AG09309 (cell line): ENCODE data around the gene RHOV.

ENCODE experiments used
- DNase-seq: peaks from one replicate; pipeline ENCODE4 v3.0.0-alpha.2; 2010; ENCODE audit warnings: low read depth
- H3K4me3 ChIP-seq: 2 replicates; pipeline ENCODE4 v1.5.1; 2011; ENCODE audit warnings: mild to moderate bottlenecking, low read depth, low read length, moderate library complexity; ENCODE audit not compliant: control insufficient read depth
- CTCF ChIP-seq: IDR thresholded peaks from 2 replicates; pipeline ENCODE4 v1.5.1; 2011; ENCODE audit warnings: mild to moderate bottlenecking, low read depth, low read length, inconsistent platforms; ENCODE audit not compliant: insufficient read depth, control insufficient read depth; ENCODE audit errors: missing control alignments

Gene RHOV

DNA sequence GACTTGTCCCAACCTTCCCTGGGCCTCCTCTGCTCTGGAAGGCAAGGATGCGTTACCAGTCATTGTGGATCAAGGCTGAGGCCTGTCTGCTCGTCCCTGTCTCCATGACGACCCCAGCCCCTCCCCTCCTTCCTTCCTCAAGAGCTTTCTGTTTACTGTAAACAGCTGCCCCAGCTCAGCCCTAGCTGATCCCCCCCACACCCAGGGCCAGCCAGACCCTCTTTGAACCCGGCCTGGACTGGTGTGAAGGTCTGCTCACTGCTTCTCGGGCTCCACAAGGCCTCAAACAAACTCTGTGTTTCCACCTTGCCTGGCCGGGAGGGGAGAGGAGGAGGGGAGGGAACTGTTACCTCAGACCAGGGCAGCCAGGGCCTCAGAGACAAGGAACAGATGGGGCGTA lies 37.1 kb upstream of the RHOV start:
- H3K4me3 ChIP-seq = no peak overlapping the region
- no peak for DNase-seq
- no peak for TF ChIP-seq CTCF

DNA sequence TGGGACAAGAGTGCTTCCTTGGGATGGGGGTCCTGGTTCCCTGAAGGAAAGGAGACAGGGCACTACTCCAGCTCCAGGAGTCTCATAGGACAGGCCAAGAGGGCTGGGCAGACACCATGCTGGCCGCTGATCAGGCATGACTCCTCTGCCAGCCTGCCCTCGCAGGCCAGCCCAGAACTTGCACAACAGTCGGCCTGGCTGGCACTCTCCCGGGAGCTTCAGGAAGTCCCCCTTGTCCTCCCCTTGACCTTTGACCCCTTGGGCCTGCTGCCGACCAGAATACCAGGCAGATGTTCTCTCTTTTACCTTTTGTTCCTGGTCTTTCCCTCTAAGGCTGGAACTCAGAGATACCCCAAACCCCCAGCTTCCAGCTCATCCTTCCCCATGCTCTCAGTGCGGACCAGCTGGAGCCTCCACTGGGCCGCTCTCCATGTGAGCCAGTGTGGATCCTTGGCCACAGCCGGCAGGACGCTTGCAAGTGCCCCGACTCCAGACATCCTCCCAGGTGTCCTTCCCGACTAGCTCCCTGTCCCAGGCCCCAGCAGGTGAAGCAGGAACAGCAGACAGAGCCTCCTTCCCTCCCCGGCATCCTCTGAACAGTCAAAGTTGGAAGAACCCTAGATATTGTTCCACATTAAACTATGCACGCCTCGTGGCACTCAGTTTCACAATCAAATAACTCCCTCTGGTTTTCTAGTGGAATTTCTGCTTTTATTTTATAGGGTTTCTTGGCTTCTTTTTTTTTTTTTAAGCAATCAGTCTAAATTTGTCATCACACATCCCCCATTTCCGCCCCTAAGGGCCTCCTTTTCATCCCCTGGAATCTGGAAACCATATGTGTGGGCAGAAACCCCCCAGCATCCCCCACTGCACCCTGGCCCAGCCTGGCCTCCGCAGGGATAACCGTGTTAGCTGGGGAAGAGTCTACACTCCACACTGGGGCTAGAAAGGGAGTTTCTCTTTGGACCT lies 35.9 kb upstream of the RHOV start:
- TF ChIP-seq CTCF = no peak
- no peak overlapping the region for H3K4me3 ChIP-seq
- DNase-seq = peak; percentile 58

GRCh38 chr15:40908095-40908494 lies 34.1 kb upstream of the RHOV start:
- H3K4me3 ChIP-seq = no peak overlapping the region
- DNase-seq = no peak
- no peak for TF ChIP-seq CTCF

GRCh38 chr15:40906991-40907802 lies 33.2 kb upstream of the RHOV start:
- no peak for TF ChIP-seq CTCF
- no peak for DNase-seq
- peak overlapping the region; percentile 42 for H3K4me3 ChIP-seq

GRCh38 chr15:40906091-40906990 lies 32.3 kb upstream of the RHOV start:
- TF ChIP-seq CTCF = peak; percentile 71
- H3K4me3 ChIP-seq = peak overlapping the region; percentile 42
- DNase-seq = peak; percentile 89
